Measurements from ENCODE around the gene OCRL. TPM values are rescaled to one million over a fixed set of nuclear protein-coding genes. Genes with fewer than 3 reads are reported as not detected.

OCRL gene
- polyA plus RNA-seq, 1 experiment: 16.4 TPM

DNA sequence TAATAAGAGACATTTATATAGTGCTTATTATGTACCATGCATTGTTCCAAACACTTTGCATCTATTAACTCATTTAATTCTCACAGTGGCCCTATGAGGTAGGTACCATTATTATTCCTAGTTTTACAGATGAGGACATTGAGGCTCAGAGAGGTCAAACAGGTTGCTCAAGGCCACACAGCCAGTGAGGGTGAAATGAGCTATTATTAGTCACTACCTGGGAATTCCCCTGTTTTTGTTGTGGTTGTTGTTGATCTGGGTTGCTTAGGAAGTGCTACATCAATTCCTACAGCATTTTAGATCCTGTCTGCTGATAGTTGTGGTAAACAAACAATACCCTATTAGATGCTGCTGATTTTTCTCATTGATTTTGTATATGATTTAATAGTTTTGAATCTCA, 73.5 kb downstream of the OCRL start:
- no peak for DNase-seq (ENCODE audit: low read depth)
- Histone ChIP-seq H3K4me3 (ENCODE audit: low read depth, low read length) (no peak overlapping the region), H3K27me3 (ENCODE audit: control insufficient read depth, insufficient read depth, low read length) (peaks cover 2% of the 10 kb centered on the region; the same call in 1 of the 2 replicates), H3K36me3 (ENCODE audit: control insufficient read depth, insufficient read depth, low read length) (no peaks in the 10 kb centered on the region)
- TF ChIP-seq, protein P1, sequence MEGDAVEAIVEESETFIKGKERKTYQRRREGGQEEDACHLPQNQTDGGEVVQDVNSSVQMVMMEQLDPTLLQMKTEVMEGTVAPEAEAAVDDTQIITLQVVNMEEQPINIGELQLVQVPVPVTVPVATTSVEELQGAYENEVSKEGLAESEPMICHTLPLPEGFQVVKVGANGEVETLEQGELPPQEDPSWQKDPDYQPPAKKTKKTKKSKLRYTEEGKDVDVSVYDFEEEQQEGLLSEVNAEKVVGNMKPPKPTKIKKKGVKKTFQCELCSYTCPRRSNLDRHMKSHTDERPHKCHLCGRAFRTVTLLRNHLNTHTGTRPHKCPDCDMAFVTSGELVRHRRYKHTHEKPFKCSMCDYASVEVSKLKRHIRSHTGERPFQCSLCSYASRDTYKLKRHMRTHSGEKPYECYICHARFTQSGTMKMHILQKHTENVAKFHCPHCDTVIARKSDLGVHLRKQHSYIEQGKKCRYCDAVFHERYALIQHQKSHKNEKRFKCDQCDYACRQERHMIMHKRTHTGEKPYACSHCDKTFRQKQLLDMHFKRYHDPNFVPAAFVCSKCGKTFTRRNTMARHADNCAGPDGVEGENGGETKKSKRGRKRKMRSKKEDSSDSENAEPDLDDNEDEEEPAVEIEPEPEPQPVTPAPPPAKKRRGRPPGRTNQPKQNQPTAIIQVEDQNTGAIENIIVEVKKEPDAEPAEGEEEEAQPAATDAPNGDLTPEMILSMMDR (IDR thresholded peaks at IDR 0.05; ENCODE audit: insufficient read depth, low read depth, low read length): no peak
- ChIA-PET CTCF (interaction anchor here (1.0 kb wide), 1 partner anchor 112 kb away, joined by 3 read pairs; no protein-coding TSS in a partner anchor), POLR2A (no interaction called here)

DNA sequence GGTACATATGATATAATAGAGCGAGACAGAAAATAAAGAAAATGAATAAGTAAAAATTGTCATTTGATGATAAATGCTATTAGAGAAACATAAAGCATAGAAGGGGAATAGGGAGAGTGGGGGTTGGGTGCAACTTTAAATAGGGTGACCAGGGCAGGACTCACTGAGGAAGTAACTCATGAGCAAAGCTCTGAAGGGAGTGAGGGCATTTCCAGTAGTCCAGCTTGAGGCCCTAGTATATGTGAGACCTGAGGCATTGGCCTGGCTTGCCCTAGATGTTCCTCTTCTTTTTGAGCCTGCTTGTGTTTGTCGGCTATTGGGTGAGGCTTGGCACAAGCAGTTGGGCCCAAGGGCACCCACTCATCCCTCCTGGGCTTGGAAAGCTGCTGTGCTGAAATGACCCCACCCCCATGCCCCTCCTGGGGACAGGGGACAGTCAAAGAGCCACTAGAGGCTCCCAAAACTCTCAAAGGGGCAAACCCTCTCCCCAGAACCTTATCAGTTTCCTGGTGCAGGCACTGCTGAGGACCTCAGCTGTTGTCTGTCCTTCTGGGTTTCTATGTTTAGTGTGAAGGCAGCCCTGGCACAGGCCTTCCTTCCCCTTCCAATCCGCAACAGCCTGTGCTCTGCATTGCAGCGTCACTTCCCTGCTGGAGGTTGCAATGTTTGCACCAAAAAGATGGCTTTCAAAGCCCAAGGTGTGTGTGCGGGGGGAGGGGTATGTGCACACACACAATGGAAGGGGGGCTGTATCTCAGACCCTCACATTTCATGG, 74.6 kb downstream of the OCRL start:
- POLR2A ChIA-PET: no interaction called here
- CTCF ChIA-PET: interaction anchor here (1.0 kb wide), 2 partner anchors 21 to 111 kb away, joined by 3 read pairs; no protein-coding TSS in a partner anchor

DNA sequence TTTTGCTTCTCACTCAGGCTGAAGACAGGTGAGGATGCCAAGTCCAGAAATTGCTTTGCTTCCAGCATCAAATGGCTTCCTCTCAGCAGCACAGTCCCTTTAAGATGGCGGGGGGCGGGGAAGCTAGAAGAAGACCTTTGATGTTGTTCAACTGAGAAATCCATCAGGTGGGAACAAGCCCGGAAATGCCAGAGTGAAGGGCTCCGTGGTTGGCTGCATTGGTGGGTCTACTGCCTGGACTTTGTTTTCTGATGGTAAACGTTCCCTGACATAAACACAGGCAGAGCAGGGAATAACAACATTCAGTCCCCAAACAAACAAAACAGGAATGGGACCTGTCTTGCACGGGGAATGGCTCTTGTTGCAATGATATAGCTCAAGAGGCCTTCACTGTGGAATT, 77.4 kb downstream of the OCRL start:
- Histone ChIP-seq H3K36me3 (ENCODE audit: control insufficient read depth, insufficient read depth, low read length) (no peaks in the 10 kb centered on the region), H3K4me3 (ENCODE audit: low read depth, low read length) (no peak overlapping the region), H3K27me3 (ENCODE audit: control insufficient read depth, insufficient read depth, low read length) (peaks cover 2% of the 10 kb centered on the region; the same call in 1 of the 2 replicates)
- POLR2A ChIA-PET: no interaction called here
- TF ChIP-seq, protein P1 (IDR thresholded peaks at IDR 0.05; ENCODE audit: insufficient read depth, low read depth, low read length): no peak
- no peak for DNase-seq (ENCODE audit: low read depth)
- CTCF ChIA-PET: interaction anchor here (1.2 to 1.7 kb wide), 2 partner anchors 19 to 117 kb away, joined by 4 to 6 read pairs; no protein-coding TSS in a partner anchor

More for the DNA sequence above, 74.6 kb downstream of the OCRL start:
- DNase-seq (ENCODE audit: low read depth): no peak
- TF ChIP-seq, protein P1 (IDR thresholded peaks at IDR 0.05; ENCODE audit: insufficient read depth, low read depth, low read length): no peak
- Histone ChIP-seq H3K36me3 (ENCODE audit: control insufficient read depth, insufficient read depth, low read length) (no peaks in the 10 kb centered on the region), H3K4me3 (ENCODE audit: low read depth, low read length) (no peak overlapping the region), H3K27me3 (ENCODE audit: control insufficient read depth, insufficient read depth, low read length) (peaks cover 2% of the 10 kb centered on the region; the same call in 1 of the 2 replicates)

DNA sequence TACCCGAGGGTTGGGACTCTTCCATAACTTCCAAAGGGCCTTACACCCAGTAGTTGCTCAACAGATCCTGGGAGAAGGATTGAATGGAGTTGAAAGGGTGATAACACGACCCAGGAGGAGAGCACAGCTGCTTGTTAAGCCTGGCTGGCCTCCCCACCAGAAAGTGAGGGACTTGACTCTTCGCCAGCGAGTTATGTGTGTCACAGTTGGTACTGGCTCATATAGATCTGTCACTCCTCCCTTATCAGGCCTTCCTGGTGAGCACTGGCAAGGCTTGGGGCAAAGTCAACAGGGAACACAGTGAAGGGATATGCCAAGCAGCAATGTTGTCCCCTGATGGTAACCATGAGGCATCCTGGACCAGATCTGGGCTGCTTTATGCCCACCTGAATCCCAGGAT, 78.9 kb downstream of the OCRL start:
- H3K36me3 ChIP-seq (ENCODE audit: control insufficient read depth, insufficient read depth, low read length): no peaks in the 10 kb centered on the region
- no peak overlapping the region for H3K4me3 ChIP-seq (ENCODE audit: low read depth, low read length)
- TF ChIP-seq, protein P1 (IDR thresholded peaks at IDR 0.05; ENCODE audit: insufficient read depth, low read depth, low read length): no peak
- ChIA-PET POLR2A (no interaction called here), CTCF (no interaction called here)
- no peak for DNase-seq (ENCODE audit: low read depth)
- peaks cover 2% of the 10 kb centered on the region; the same call in 1 of the 2 replicates for H3K27me3 ChIP-seq (ENCODE audit: control insufficient read depth, insufficient read depth, low read length)

DNA sequence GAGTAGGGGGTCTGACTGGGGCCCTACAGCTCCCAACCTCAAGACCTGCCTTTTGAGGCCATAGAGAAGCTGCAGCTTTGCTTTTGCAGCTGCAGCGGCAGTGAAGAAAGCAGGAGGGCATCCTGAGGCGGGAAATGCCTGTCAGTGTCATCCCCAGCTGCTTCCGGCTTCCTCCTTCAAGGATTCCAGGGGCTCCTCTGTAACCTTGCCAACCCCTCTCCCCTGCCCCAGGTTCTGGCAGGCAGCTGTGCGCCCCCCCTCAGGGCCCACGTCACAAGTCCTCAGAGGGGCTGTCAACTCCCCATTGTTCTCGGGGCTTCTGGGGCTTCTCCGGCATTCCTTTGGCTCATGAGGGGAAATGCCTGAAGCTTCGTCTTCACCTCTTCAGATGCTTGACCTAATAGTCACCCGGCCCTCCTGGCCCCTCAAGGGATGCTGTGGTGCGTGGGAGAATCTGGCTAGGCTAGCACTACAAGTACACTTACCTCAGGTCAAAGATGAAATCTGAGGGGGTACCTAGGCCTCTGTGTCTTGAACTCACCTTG, 82.8 kb downstream of the OCRL start:
- ChIA-PET POLR2A (no interaction called here), CTCF (interaction anchor here (0.6 to 1.1 kb wide), 2 partner anchors 8 to 14 kb away, joined by 3 to 4 read pairs; no protein-coding TSS in a partner anchor)
- Histone ChIP-seq H3K4me3 (ENCODE audit: low read depth, low read length) (no peak overlapping the region), H3K36me3 (ENCODE audit: control insufficient read depth, insufficient read depth, low read length) (no peaks in the 10 kb centered on the region), H3K27me3 (ENCODE audit: control insufficient read depth, insufficient read depth, low read length) (no peaks in the 10 kb centered on the region)
- TF ChIP-seq, protein P1 (IDR thresholded peaks at IDR 0.05; ENCODE audit: insufficient read depth, low read depth, low read length): no peak
- DNase-seq (ENCODE audit: low read depth): no peak
